Breast epithelium (tissue), 4 donors: ENCODE results near the gene PDGFC. TPM values are rescaled to one million over a fixed set of nuclear protein-coding genes. Genes with fewer than 3 reads are reported as not detected.
A peak's percentile ranks its signal among the peaks of the same experiment; 100 is the strongest.
"Not testable (repeated sequence)": the region's sequence is repeated elsewhere in the genome, so short reads cannot be mapped to it uniquely, and the experiment has no call there.

ENCODE experiments used
- DNase-seq, 2 donors: peaks; one replicate each; pipeline ENCODE4 v3.0.0-alpha.2; 2019; ENCODE audit warnings: low spot score in 2 of 2
- H3K27ac ChIP-seq, 2 donors: fragments of 200-600 bp; sonication (generic) in 1 of 2; one replicate each; pipeline ENCODE4 v1.5.1; 2016 to 2019; ENCODE audit warnings: mild to moderate bottlenecking in 1 of 2
- H3K27me3 ChIP-seq, 2 donors: fragments of 200-600 bp; sonication (generic) in 1 of 2; one replicate each; pipeline versions ENCODE4 v1.5.1 to v1.6.0; 2017 to 2019; ENCODE audit warnings: control low read depth in 1 of 2, mild to moderate bottlenecking in 1 of 2
- H3K36me3 ChIP-seq: fragments of 200-600 bp; one replicate; pipeline ENCODE4 v1.5.1; 2019
- H3K4me1 ChIP-seq, 2 donors: fragments of 200-600 bp; sonication (generic); one replicate each; pipeline ENCODE4 v1.5.1; 2016 to 2019; ENCODE audit warnings: control low read depth in 1 of 2
- H3K4me3 ChIP-seq, 3 donors: fragments of 200-600 bp; sonication (generic); 1 replicate in 2 of 3; 2 replicates in 1 of 3; pipeline ENCODE4 v1.5.1; 2016 to 2019; ENCODE audit warnings: mild to moderate bottlenecking in 3 of 3, moderate library complexity in 2 of 3
- H3K9me3 ChIP-seq, 2 donors: fragments of 200-600 bp; sonication (generic) in 1 of 2; one replicate each; pipeline ENCODE4 v1.5.1; 2016 to 2019; ENCODE audit warnings: control low read depth in 1 of 2
- CTCF ChIP-seq, 3 donors: fragments of 450-650 bp; IDR thresholded peaks; one replicate each; pipeline ENCODE4 v1.5.1; 2016 to 2017; ENCODE audit warnings: antibody characterized with exemption in 3 of 3, mild to moderate bottlenecking in 3 of 3, moderate library complexity in 3 of 3
- POLR2A ChIP-seq: fragments of 450-650 bp; IDR thresholded peaks from one replicate; pipeline ENCODE4 v1.6.1; 2016; ENCODE audit warnings: antibody characterized with exemption, mild to moderate bottlenecking, moderate library complexity
- POLR2AphosphoS5 ChIP-seq, 3 donors: sonication (generic); formaldehyde crosslinking; IDR thresholded peaks; one replicate each; pipeline ENCODE4 v1.6.1; 2017; ENCODE audit warnings: antibody characterized with exemption in 3 of 3
- intact Hi-C: fragments of 100-400 bp; cut with DNase I; formaldehyde crosslinking; loops from one replicate; pipeline ENCODE4 v1.15.1; 2023; ENCODE audit warnings: low total_unique reads
- total RNA-seq, 3 donors: library from RNA; depleted of rRNA; stranded (reverse); fragments of >200 nt; gene quantifications; one replicate each; pipeline ENCODE4 v1.1.0, GENCODE V29; 2016

The PDGFC gene
- total RNA-seq, 3 donors from 2014 or later = 32.4 to 59.7 (median 54.4) TPM

GRCh38 chr4:156941940-156942548, 29.6 kb downstream of the PDGFC start:
- no peaks in the 10 kb centered on the region for H3K27me3 ChIP-seq
- no peak overlapping the region for H3K4me3 ChIP-seq
- TF ChIP-seq CTCF (IDR thresholded peaks at IDR 0.05) (no peak), POLR2AphosphoS5 (IDR thresholded peaks at IDR 0.05) (no peak), POLR2A (no peak)
- no peaks in the 10 kb centered on the region for H3K4me1 ChIP-seq
- no peaks in the 10 kb centered on the region for H3K36me3 ChIP-seq
- no peak overlapping the region for H3K27ac ChIP-seq
- H3K9me3 ChIP-seq = no peaks in the 10 kb centered on the region
- intact Hi-C loops = no loop called here
- peak in 1 of 2 donors; percentile 52 for DNase-seq

GRCh38 chr4:156939801-156940200, 31.8 kb downstream of the PDGFC start:
- no peaks in the 10 kb centered on the region for H3K36me3 ChIP-seq
- H3K27me3 ChIP-seq = no peaks in the 10 kb centered on the region
- TF ChIP-seq POLR2A (no peak), POLR2AphosphoS5 (IDR thresholded peaks at IDR 0.05) (no peak), CTCF (IDR thresholded peaks at IDR 0.05) (no peak)
- no peak overlapping the region for H3K27ac ChIP-seq
- DNase-seq = no peak
- no peak overlapping the region for H3K4me3 ChIP-seq
- no peaks in the 10 kb centered on the region for H3K9me3 ChIP-seq
- intact Hi-C loops = no loop called here
- H3K4me1 ChIP-seq = no peaks in the 10 kb centered on the region

- H3K36me3 ChIP-seq = no peaks in the 10 kb centered on the region
- H3K4me1 ChIP-seq = no peaks in the 10 kb centered on the region
- H3K27me3 ChIP-seq = no peaks in the 10 kb centered on the region
- no peaks in the 10 kb centered on the region for H3K9me3 ChIP-seq
- intact Hi-C loops = no loop called here
- no peak overlapping the region for H3K27ac ChIP-seq
- H3K4me3 ChIP-seq = no peak overlapping the region
- no peak for DNase-seq
- TF ChIP-seq POLR2A (no peak), CTCF (IDR thresholded peaks at IDR 0.05) (no peak), POLR2AphosphoS5 (IDR thresholded peaks at IDR 0.05) (no peak)
Observed at GRCh38 chr4:156939139-156939538, 32.5 kb downstream of the PDGFC start.

DNA sequence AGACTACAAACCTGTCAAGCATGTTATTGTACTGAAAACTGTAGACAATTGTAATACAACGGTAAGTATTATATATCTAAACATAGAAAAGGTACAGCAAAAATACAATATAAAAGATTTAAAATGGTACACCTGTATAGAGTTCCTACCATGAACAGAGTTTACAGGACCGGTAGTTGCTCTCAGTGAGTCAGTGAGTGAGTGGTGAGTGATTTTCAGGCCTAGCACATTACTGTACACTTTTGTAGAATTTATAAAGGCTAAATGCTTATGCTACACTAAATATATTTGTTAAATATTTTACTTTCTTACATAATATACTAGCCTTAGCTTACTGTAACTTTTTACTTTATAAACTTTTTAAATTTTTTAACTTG, 37.4 kb downstream of the PDGFC start:
- no peaks in the 10 kb centered on the region for H3K4me1 ChIP-seq
- no peak overlapping the region for H3K27ac ChIP-seq
- H3K9me3 ChIP-seq = no peaks in the 10 kb centered on the region
- no peaks in the 10 kb centered on the region for H3K36me3 ChIP-seq
- no peaks in the 10 kb centered on the region for H3K27me3 ChIP-seq
- no peak overlapping the region for H3K4me3 ChIP-seq
- TF ChIP-seq CTCF (IDR thresholded peaks at IDR 0.05) (no peak), POLR2AphosphoS5 (IDR thresholded peaks at IDR 0.05) (no peak), POLR2A (no peak)
- intact Hi-C loops = no loop called here
- no peak for DNase-seq

DNA sequence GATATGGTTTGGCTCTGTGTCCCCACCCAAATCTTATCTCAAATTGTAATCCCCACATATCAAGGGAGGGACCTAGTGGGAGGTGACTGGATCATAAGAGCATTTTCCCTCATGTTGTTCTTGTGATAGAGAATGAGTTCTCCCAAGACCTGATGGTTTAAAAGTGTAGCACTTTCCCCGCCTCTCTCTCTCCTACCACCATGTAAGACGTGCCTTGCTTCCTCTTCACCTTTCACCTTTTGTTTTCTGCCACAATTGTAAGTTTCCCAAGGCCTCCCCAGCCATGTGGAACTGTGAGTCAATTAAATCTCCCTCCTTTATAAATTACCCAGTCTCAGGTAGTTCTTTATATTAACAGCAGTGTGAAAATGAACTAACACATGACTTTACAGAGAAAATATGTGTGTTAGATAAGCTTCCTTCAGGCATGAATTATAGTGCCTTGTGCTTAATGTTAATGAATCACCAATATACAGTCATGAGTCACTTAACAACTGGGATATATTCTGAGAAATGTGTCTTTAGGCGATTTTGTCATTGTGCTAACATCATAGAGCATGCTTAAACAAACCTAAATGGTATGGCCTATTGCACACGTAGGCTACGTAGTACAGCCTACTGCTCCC, 37.9 kb downstream of the PDGFC start:
- Histone ChIP-seq H3K36me3 (no peaks in the 10 kb centered on the region), H3K4me3 (no peak overlapping the region), H3K27me3 (no peaks in the 10 kb centered on the region), H3K9me3 (no peaks in the 10 kb centered on the region), H3K4me1 (no peaks in the 10 kb centered on the region), H3K27ac (no peak overlapping the region)
- intact Hi-C loops = no loop called here
- DNase-seq = no peak
- TF ChIP-seq POLR2A = no peak
- TF ChIP-seq POLR2AphosphoS5 (IDR thresholded peaks at IDR 0.05) = no peak
- TF ChIP-seq CTCF (IDR thresholded peaks at IDR 0.05) = no peak

- H3K27me3 ChIP-seq, H3K27ac ChIP-seq, intact Hi-C loops, H3K36me3 ChIP-seq, DNase-seq, H3K4me3 ChIP-seq, H3K4me1 ChIP-seq, H3K9me3 ChIP-seq: not testable (repeated sequence)
Observed at GRCh38 chr4:156932360-156932759, 39.2 kb downstream of the PDGFC start.
